SK-N-SH (cell line): ENCODE results near the gene PPP2R3A. TPM values are rescaled to one million over a fixed set of nuclear protein-coding genes. Genes with fewer than 3 reads are reported as not detected.
A peak's percentile ranks its signal among the peaks of the same experiment; 100 is the strongest.

ENCODE experiments used
- CTCF ChIA-PET: fragments of 300-600, 350-600 bp; formaldehyde crosslinking; extraction: SDS; loops from one replicate; lab custom pipeline; 2021; lab: Yijun Ruan, JAX
- POLR2A ChIA-PET: fragments of 350-600 bp; sonication (Branson Sonifier 250); formaldehyde crosslinking; extraction: SDS; loops from one replicate; lab custom pipeline; 2020; ENCODE audit warnings: antibody characterized with exemption, inconsistent platforms; lab: Yijun Ruan, JAX
- DNase-seq: peaks from one replicate; pipeline ENCODE4 v3.0.0; 2012
- H2AFZ ChIP-seq: fragments of 200-600 bp; sonication (generic); 2 replicates; pipeline ENCODE4 v1.8.1; 2016; ENCODE audit warnings: antibody characterized with exemption, mild to moderate bottlenecking, low read depth
- H3F3A ChIP-seq: fragments of 200-600 bp; sonication (generic); replicated peaks from 2 replicates; pipeline ENCODE3; 2016; ENCODE audit warnings: antibody characterized with exemption, mild to moderate bottlenecking; ENCODE audit not compliant: insufficient read depth
- H3K27ac ChIP-seq, 2 experiments: fragments of 200-500 bp in 1 of 2; fragments of 200-600 bp in 1 of 2; sonication (Bioruptor generic) in 1 of 2; sonication (generic), shearing (Covaris generic) in 1 of 2; 2 replicates each; pipeline versions ENCODE4 v1.5.1 to v1.6.1; 2014 to 2016; ENCODE audit warnings: low read depth in 2 of 2, inconsistent platforms in 1 of 2, low read length in 1 of 2, mild to moderate bottlenecking in 1 of 2, mixed read lengths in 1 of 2
- H3K27me3 ChIP-seq: fragments of 200-600 bp; sonication (generic), shearing (Covaris generic); 2 replicates; pipeline ENCODE4 v1.6.1; 2016; ENCODE audit warnings: mixed run types; ENCODE audit not compliant: insufficient read depth
- H3K36me3 ChIP-seq, 2 experiments: fragments of 200-500 bp in 1 of 2; fragments of 200-600 bp in 1 of 2; sonication (Bioruptor generic) in 1 of 2; sonication (generic) in 1 of 2; replicated peaks in 1 of 2; 2 replicates each; pipeline versions ENCODE3 to v1.5.1; 2014 to 2016; ENCODE audit warnings: low read length in 1 of 2, mild to moderate bottlenecking in 1 of 2; ENCODE audit not compliant: insufficient read depth in 2 of 2, control insufficient read depth in 1 of 2
- H3K4me1 ChIP-seq, 2 experiments: fragments of 200-500 bp in 1 of 2; fragments of 200-600 bp in 1 of 2; sonication (Bioruptor generic) in 1 of 2; sonication (generic), shearing (Covaris generic) in 1 of 2; 2 replicates each; pipeline versions ENCODE4 v1.5.1 to v1.6.1; 2014 to 2016; ENCODE audit warnings: low read depth in 1 of 2, low read length in 1 of 2, mixed run types in 1 of 2; ENCODE audit not compliant: insufficient read depth in 2 of 2, control insufficient read depth in 1 of 2
- H3K4me2 ChIP-seq: fragments of 200-600 bp; sonication (generic), shearing (Covaris generic); 2 replicates; pipeline ENCODE4 v1.6.1; 2017; ENCODE audit warnings: mixed run types
- H3K4me3 ChIP-seq, 2 experiments: fragments of 200-500 bp in 1 of 2; fragments of 200-600 bp in 1 of 2; sonication (Bioruptor generic) in 1 of 2; sonication (generic), shearing (Covaris generic) in 1 of 2; 2 replicates each; pipeline versions ENCODE4 v1.5.1 to v1.8.1; 2014 to 2016; ENCODE audit warnings: low read depth in 2 of 2, inconsistent platforms in 1 of 2, low read length in 1 of 2, mild to moderate bottlenecking in 1 of 2, mixed read lengths in 1 of 2, moderate library complexity in 1 of 2
- H3K79me2 ChIP-seq: fragments of 200-600 bp; sonication (generic); 2 replicates; pipeline ENCODE4 v1.8.1; 2017; ENCODE audit warnings: mild to moderate bottlenecking; ENCODE audit not compliant: insufficient read depth
- H3K9ac ChIP-seq: fragments of 200-600 bp; sonication (generic); 2 replicates; pipeline ENCODE4 v1.6.1; 2017; ENCODE audit warnings: mixed run types
- H3K9me2 ChIP-seq: fragments of 200-600 bp; sonication (generic); 2 replicates; pipeline ENCODE4 v1.6.1; 2017; ENCODE audit warnings: mixed run types
- H3K9me3 ChIP-seq: fragments of 200-600 bp; sonication (generic); 2 replicates; pipeline ENCODE4 v1.6.1; 2017; ENCODE audit warnings: mixed run types, mild to moderate bottlenecking, moderate library complexity
- H4K20me1 ChIP-seq: fragments of 200-600 bp; sonication (generic); 2 replicates; pipeline ENCODE4 v1.6.1; 2017; ENCODE audit warnings: mild to moderate bottlenecking, mixed run types; ENCODE audit not compliant: insufficient read depth
- CTCF ChIP-seq: fragments of 200-600 bp; sonication (generic); IDR thresholded peaks from 2 replicates; pipeline ENCODE4 v1.6.1; 2017; ENCODE audit warnings: antibody characterized with exemption, mild to moderate bottlenecking, moderate library complexity
- EZH2phosphoT487 ChIP-seq: fragments of 200-600 bp; sonication (generic); IDR thresholded peaks from 2 replicates; pipeline ENCODE4 v1.6.1; 2017; ENCODE audit warnings: low read depth, mixed run types, mild to moderate bottlenecking, antibody characterized with exemption, moderate library complexity, borderline replicate concordance
- GATA2 ChIP-seq: sonication (generic); formaldehyde crosslinking; IDR thresholded peaks from 2 replicates; pipeline ENCODE4 v1.5.0; 2020; ENCODE audit warnings: mild to moderate bottlenecking, missing genetic modification reagents
- IRF3 ChIP-seq: fragments of 150-350 bp; IDR thresholded peaks from 2 replicates; pipeline ENCODE4 v1.6.1; 2016; ENCODE audit warnings: mild to moderate bottlenecking, low read depth, low read length
- MAX ChIP-seq: IDR thresholded peaks from 2 replicates; pipeline ENCODE4 v1.4.0; 2012; ENCODE audit warnings: low read depth
- MXI1 ChIP-seq: IDR thresholded peaks from 2 replicates; pipeline ENCODE4 v1.6.1; 2012; ENCODE audit warnings: mild to moderate bottlenecking, low read depth, low read length, improper control_type of control experiment
- PBX3 ChIP-seq: IDR thresholded peaks from 2 replicates; pipeline ENCODE4; 2012
- POLR2AphosphoS5 ChIP-seq: IDR thresholded peaks from 2 replicates; pipeline ENCODE4 v1.6.1; 2012; ENCODE audit warnings: low read depth, low read length
- RAD21 ChIP-seq: IDR thresholded peaks from 2 replicates; pipeline ENCODE4 v1.6.1; 2012; ENCODE audit warnings: mild to moderate bottlenecking, low read length
- RXRA ChIP-seq: IDR thresholded peaks from 2 replicates; pipeline ENCODE4 v1.4.0; 2012; ENCODE audit warnings: low read depth, mild to moderate bottlenecking, borderline replicate concordance
- SIN3A ChIP-seq: IDR thresholded peaks from 2 replicates; pipeline ENCODE4 v1.6.1; 2012; ENCODE audit warnings: low read depth, mild to moderate bottlenecking, low read length, moderate library complexity, borderline replicate concordance
- SMC3 ChIP-seq: IDR thresholded peaks from 2 replicates; pipeline ENCODE4 v1.6.1; 2012; ENCODE audit warnings: low read depth, low read length, improper control_type of control experiment
- TCF12 ChIP-seq: IDR thresholded peaks from 2 replicates; pipeline ENCODE4 v1.4.0; 2012
- USF2 ChIP-seq: fragments of 150-350 bp; IDR thresholded peaks from 2 replicates; pipeline ENCODE4 v1.6.1; 2017; ENCODE audit warnings: antibody characterized with exemption, low read length, low read depth, borderline replicate concordance
- ZBTB33 ChIP-seq: IDR thresholded peaks from 2 replicates; pipeline ENCODE4 v1.4.0; 2012; ENCODE audit warnings: low read depth, borderline replicate concordance
- WGBS: methylation state at CpG from one replicate; pipeline ENCODE4 v1.1.6; 2017; ENCODE audit warnings: low lambda C conversion rate; 5-methylcytosine and 5-hydroxymethylcytosine counted together
- polyA plus RNA-seq, 3 experiments: library from polyadenylated mRNA; depleted of rRNA; stranded (reverse); fragments of >200 nt; gene quantifications; 2 replicates each; pipeline ENCODE4 v1.2.3, GENCODE V29; 2012

The PPP2R3A gene
- polyA plus RNA-seq, 1 of the 3 experiments (the other 2 are of a cell fraction): 3.9 TPM

GRCh38 chr3:135965129-135965505 is 411 bp upstream of the PPP2R3A start:
- H3K9ac ChIP-seq: no peak overlapping the region
- 5% methylated on average over 12 of the region's 16 CpGs for WGBS
- DNase-seq: no peak

More at GRCh38 chr3:135965129-135965505, 411 bp upstream of the PPP2R3A start:
- H3K9me2 ChIP-seq: no peaks in the 10 kb centered on the region
- peak overlapping the region; percentile 85 to 88 for H3K4me3 ChIP-seq
- TF ChIP-seq POLR2AphosphoS5 (no peak), SMC3 (no peak), CTCF (no peak), GATA2 (CRISPR knock-in tag) (no peak), EZH2phosphoT487 (no peak), ZBTB33 (no peak), RXRA (no peak), SIN3A (no peak), PBX3 (no peak), MXI1 (no peak), RAD21 (no peak), USF2 (no peak), TCF12 (no peak), MAX (no peak), IRF3 (no peak)
- H3K27ac ChIP-seq: no peak overlapping the region
- no peaks in the 10 kb centered on the region for H3K9me3 ChIP-seq
- ChIA-PET POLR2A (no interaction called here), CTCF (interaction anchor here (0.6 to 1.0 kb wide), 2 partner anchors 72 to 77 kb away, joined by 3 to 4 read pairs; no protein-coding TSS in a partner anchor)
- peak overlapping the region; percentile 98 for H2AFZ ChIP-seq
- peaks cover 7% of the 10 kb centered on the region for H3F3A ChIP-seq
- peaks cover 0 to 8% of the 10 kb centered on the region in 2 experiments; a peak in 3 of 4 replicates for H3K4me1 ChIP-seq
- H3K4me2 ChIP-seq: peak overlapping the region; percentile 95
- H3K79me2 ChIP-seq: peaks cover 39% of the 10 kb centered on the region
- H3K36me3 ChIP-seq: no peaks in the 10 kb centered on the region
- H3K27me3 ChIP-seq: no peaks in the 10 kb centered on the region
- peaks cover 7% of the 10 kb centered on the region; the same call in 1 of the 2 replicates for H4K20me1 ChIP-seq
